Muscle layer of duodenum (tissue), 2 donors: Measurements from ENCODE around the gene RNF123.

ENCODE experiments used
- H3K27ac ChIP-seq: one replicate; pipeline ENCODE4 v1.7.0; 2013; ENCODE audit warnings: mild to moderate bottlenecking, low read length
- H3K27me3 ChIP-seq: one replicate; pipeline ENCODE4 v1.7.0; 2013; ENCODE audit warnings: low read depth, mild to moderate bottlenecking, control low read depth, low read length
- H3K36me3 ChIP-seq, 2 donors: one replicate each; pipeline ENCODE4 v1.7.0; 2013; ENCODE audit warnings: low read length in 2 of 2, control low read depth in 1 of 2, mild to moderate bottlenecking in 1 of 2; ENCODE audit not compliant: insufficient read depth in 2 of 2, control insufficient read depth in 1 of 2
- H3K4me1 ChIP-seq, 2 donors: one replicate each; pipeline ENCODE4 v1.7.0; 2013; ENCODE audit warnings: low read length in 2 of 2, mild to moderate bottlenecking in 2 of 2, control low read depth in 1 of 2, moderate library complexity in 1 of 2; ENCODE audit not compliant: insufficient read depth in 2 of 2, control insufficient read depth in 1 of 2
- H3K4me3 ChIP-seq, 2 donors: one replicate each; pipeline ENCODE4 v1.7.0; 2013; ENCODE audit warnings: low read length in 2 of 2, low read depth in 1 of 2, mild to moderate bottlenecking in 1 of 2
- H3K9me3 ChIP-seq, 2 donors: one replicate each; pipeline ENCODE4 v1.7.0; 2013; ENCODE audit warnings: low read length in 2 of 2, control low read depth in 1 of 2, mild to moderate bottlenecking in 1 of 2; ENCODE audit not compliant: control insufficient read depth in 1 of 2
- donor health status: healthy.

RNF123 gene

DNA sequence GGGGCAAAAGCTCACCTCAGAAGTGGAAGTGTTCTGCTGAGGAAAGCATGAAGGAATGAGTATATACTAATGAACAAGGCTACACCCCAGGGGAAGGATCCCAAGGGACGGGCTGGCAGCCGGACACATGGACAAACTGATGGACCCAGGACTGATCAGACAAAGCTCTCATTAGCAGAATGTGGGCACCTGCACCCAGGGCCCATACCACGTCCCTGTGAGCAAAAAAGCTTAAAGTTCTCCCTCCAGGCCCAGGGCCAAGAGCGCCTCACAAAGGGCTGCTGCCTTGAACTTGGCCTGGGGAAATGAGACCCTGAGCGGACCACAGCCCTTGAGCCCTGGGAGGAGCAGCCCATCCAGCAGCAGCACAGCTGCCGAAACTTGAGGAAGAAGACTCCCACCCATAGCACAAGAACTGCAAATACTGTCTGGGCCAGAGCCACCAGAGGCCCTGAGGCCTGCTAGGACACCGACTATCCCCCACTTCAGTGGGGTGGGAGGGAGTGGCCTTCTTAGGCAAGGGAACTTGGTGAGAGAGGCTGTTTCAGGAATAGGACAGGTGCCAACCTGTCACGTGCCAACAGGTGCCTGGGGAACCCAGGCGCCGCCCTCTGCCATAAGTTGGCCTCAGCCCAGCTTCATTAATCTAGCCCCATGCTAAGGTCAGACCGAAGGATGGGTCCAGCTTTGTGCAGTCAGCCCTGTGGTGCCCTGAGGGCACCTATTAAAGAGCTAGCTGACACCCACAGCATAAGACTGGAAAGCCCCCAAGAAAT, 36.7 kb downstream of the RNF123 start:
- Histone ChIP-seq H3K4me3 (no peak overlapping the region), H3K36me3 (peaks cover 29 to 43% of the 10 kb centered on the region in 2 donors), H3K27me3 (no peaks in the 10 kb centered on the region), H3K4me1 (peaks cover 3 to 20% of the 10 kb centered on the region in 2 donors), H3K27ac (no peak overlapping the region), H3K9me3 (no peaks in the 10 kb centered on the region)

DNA sequence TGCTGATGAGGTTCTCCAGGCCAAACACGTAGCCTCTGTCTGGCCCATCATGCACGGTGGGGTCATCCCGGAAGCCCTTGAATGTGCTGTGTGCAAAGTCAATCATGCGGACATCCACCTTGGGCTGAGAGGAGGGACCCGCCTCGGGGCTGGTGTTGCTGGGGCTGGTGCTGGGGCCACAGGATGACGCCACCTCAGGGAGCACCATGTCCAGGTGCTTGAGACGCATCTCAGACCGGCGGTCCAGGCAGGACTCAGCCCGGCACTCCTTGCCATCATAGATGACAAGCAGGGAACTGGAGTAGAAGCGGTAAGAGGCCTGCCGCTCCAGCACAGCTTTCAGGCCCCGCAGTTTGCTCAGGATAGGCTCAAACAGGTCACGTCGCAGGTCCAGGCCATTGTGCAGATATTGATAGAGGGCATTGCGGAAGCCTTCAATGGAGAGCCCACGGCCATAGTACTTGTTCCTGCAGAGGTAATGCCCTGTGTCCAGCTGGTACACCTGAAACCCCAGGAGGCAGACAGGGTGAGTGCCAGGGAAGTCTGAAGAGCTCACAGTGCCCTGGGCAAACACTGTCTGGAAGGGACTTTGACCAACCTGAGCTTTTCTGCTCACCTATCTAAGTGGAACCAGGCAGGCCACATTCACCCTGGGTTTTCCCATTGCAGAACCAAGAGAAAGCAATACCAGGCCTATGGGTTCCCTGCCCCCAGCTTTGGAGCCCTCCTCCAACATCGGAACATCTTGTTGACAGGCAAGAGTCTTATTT, 38.0 kb downstream of the RNF123 start:
- no peaks in the 10 kb centered on the region for H3K9me3 ChIP-seq
- H3K4me3 ChIP-seq: no peak overlapping the region
- H3K27ac ChIP-seq: no peak overlapping the region
- peaks cover 25 to 41% of the 10 kb centered on the region in 2 donors for H3K36me3 ChIP-seq
- no peaks in the 10 kb centered on the region for H3K27me3 ChIP-seq
- H3K4me1 ChIP-seq: peaks cover 3 to 16% of the 10 kb centered on the region in 2 donors

DNA sequence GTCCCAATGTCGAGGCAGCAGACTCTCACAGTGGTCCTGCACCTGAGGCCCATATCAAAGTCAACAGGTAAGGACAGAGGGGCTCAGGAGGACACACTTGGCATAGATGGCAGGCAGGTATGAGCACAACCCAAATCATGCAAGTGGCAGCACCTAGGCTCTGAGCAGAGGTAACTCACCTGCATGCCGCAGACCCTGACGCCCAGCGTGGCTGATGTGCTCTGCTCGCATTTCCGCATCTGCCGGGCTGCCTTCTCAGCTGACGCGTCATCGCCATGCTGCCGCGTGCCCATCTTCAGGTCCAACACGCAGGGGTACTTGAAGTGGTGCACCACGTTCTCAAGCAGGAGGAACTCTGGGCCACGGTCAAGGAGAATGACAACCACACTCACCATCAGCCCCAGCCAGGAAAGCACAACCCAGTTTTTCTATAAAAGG, 38.6 kb downstream of the RNF123 start:
- H3K4me3 ChIP-seq: no peak overlapping the region
- H3K9me3 ChIP-seq: no peaks in the 10 kb centered on the region
- H3K27me3 ChIP-seq: no peaks in the 10 kb centered on the region
- H3K36me3 ChIP-seq: peaks cover 31 to 47% of the 10 kb centered on the region in 2 donors
- peaks cover 3 to 10% of the 10 kb centered on the region in 2 donors for H3K4me1 ChIP-seq
- H3K27ac ChIP-seq: no peak overlapping the region

DNA sequence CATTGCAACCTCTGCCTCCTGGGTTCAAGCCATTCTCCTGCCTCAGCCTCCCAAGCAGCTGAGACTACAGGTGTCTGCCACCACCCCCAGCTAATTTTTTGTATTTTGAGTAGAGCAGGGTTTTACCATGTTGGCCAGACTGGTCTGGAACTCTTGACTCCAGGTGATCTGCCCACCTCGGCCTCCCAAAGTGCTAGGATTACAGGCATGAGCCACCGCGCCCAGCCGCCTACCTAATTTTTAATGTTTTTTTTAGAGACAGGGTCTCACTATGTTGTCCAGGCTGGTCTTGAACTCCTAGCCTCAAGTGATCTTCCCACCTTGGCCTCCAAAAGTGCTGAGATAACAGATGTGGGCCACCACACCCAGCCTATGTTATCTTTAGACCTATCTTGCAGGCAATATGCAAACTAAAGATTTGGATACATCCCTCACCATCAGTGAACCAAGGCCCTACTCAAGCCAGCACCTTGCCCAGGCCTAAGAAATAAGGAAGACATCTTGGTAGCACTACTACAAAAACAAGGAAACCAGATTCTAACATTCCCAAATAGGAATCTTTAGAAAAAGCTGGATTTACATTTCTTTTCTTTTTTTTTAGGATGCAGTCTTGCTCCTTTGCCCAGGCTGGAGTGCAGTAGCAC, 40.7 kb downstream of the RNF123 start:
- peaks cover 39 to 63% of the 10 kb centered on the region in 2 donors for H3K36me3 ChIP-seq
- H3K27ac ChIP-seq: no peak overlapping the region
- no peaks in the 10 kb centered on the region for H3K27me3 ChIP-seq
- H3K4me1 ChIP-seq: no peaks in the 10 kb centered on the region
- no peak overlapping the region for H3K4me3 ChIP-seq
- no peaks in the 10 kb centered on the region for H3K9me3 ChIP-seq

DNA sequence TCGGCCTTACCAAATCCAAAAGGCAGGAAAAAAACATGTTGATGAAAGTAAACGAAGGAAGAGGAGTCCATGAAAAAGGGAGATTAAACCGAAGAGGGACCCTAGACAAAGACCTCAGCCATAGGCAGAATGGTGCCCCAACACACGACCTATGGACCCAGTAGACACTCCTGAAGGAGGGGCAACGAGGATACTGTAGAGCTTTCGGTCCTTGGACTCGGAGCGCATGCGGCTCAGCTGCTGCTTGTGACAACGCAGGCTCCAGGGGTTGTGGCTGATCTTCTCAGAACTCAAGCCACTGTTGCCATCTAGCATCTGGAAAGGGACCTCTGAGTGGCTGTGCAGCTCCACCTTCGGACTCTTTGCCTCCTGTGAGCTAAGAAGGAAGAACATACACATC, 43.2 kb downstream of the RNF123 start:
- Histone ChIP-seq H3K36me3 (peaks cover 37 to 56% of the 10 kb centered on the region in 2 donors), H3K9me3 (no peaks in the 10 kb centered on the region), H3K4me3 (no peak overlapping the region), H3K27me3 (no peaks in the 10 kb centered on the region), H3K4me1 (no peaks in the 10 kb centered on the region), H3K27ac (no peak overlapping the region)

DNA sequence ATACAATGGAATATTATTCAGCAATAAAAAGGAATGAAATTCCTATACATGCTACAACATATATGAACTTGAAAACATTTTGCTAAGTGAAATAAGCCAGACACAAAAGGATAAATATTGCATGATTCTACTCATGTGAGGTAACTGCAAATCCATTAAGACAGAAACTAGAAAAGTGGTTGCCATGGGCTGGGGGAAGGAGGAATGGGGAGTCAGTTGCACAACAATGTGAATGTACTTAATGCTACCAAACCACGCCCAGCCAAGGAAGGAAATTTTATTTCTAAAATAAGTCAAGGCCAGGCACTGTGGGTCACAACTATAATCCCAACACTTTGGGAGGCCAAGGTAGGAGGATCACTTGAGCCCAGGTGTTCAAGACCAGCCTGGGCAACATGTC, 44.2 kb downstream of the RNF123 start:
- Histone ChIP-seq H3K27me3 (no peaks in the 10 kb centered on the region), H3K4me3 (no peak overlapping the region), H3K9me3 (no peaks in the 10 kb centered on the region), H3K27ac (no peak overlapping the region), H3K36me3 (peaks cover 40 to 52% of the 10 kb centered on the region in 2 donors), H3K4me1 (no peaks in the 10 kb centered on the region)

DNA sequence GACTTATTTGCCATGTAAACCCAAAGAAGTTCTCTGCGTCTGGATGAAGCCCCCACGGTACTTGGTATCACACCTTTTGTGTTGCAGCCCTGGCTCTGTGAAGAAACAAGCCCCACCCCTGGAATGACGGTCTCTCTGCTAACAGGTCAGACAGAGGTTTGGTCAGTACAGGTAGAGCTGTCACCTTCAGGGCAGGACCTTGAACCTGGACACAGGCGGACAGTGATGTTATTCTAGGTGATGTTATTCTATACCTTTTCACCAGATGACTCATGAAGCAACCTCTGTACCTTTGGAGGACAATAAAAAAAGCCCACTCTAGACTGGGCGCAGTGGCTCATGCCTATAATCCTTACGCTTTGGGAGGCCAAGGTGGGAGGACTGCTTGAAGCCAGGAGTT, 45.4 kb downstream of the RNF123 start:
- Histone ChIP-seq H3K4me3 (no peak overlapping the region), H3K36me3 (peaks cover 45 to 52% of the 10 kb centered on the region in 2 donors), H3K27ac (no peak overlapping the region), H3K4me1 (no peaks in the 10 kb centered on the region), H3K27me3 (no peaks in the 10 kb centered on the region), H3K9me3 (no peaks in the 10 kb centered on the region)

DNA sequence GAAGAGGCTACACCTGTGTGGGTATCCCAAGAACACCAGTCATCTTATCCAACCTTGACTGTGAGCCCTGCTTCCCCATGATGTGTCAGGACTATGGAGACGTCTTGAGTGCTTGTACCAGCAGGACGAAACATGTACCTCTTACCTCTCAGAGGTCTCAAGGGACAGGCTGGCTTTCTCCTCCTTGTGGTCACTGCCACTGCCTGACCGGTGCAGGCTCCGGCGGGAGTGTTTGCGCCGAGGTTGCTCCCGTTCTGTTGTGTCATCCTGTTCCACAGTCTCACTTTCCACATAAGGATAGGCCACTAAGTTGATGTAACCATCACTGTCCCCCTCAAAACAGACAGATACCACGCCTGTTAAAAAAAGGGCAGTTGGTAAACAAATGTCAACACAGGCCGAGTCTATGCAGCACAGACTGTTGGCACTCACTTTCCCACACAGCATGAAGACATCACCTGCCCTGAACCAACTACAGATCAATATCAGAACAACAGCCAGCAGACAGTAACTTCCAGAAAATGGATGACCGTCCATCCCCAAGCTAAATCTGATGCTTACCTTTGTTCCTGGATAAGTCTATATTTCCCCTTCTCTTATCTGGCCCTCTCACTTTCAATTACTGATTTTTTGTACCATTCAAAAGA, 48.8 kb downstream of the RNF123 start:
- no peaks in the 10 kb centered on the region for H3K27me3 ChIP-seq
- no peak overlapping the region for H3K4me3 ChIP-seq
- H3K4me1 ChIP-seq: no peaks in the 10 kb centered on the region
- no peak overlapping the region for H3K27ac ChIP-seq
- no peaks in the 10 kb centered on the region for H3K9me3 ChIP-seq
- peaks cover 35 to 38% of the 10 kb centered on the region in 2 donors for H3K36me3 ChIP-seq

DNA sequence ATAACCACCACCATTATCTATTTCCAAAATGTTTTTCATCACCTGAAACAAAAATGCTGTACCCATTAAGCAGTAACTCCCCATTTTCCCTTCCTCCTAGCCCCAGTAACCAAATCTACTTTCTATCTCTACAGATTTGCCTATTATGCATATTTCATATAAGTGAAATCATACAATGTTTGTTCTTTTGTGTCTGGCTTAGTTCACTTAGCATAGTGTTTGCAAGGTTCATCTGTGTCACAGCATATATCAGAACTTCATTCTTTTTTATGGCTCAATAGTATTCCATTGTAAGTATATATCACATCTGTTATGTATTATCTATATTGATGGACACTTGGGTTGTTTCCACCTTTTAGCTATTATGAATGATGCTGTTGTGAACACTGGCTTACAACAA, 51.1 kb downstream of the RNF123 start:
- H3K36me3 ChIP-seq: peaks cover 19 to 29% of the 10 kb centered on the region in 2 donors
- no peaks in the 10 kb centered on the region for H3K4me1 ChIP-seq
- H3K9me3 ChIP-seq: no peaks in the 10 kb centered on the region

DNA sequence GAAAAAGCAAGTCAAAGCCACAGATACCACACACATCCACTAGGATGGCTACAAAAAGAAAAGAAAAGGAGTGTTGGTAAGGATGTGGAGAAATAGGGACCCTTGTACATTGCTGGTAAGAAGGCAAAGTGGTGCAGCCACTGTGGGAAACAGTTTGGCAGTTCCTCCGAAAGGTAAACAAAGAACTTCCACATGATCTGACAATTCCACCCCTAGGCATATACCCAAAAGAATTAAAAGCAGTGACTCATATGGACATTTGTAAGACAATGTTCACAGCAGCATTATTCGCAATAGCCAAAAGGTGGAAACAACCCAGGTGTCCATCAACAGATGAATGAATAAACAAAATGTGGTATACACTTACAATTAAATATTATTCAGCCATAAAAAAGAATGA, 56.6 kb downstream of the RNF123 start:
- H3K4me3 ChIP-seq: no peak overlapping the region
- H3K27me3 ChIP-seq: no peaks in the 10 kb centered on the region
- H3K36me3 ChIP-seq: peaks cover 11 to 14% of the 10 kb centered on the region in 2 donors
- no peak overlapping the region for H3K27ac ChIP-seq
- peaks cover 0 to 7% of the 10 kb centered on the region in 2 donors for H3K4me1 ChIP-seq
- H3K9me3 ChIP-seq: no peaks in the 10 kb centered on the region

More for the DNA sequence above, 51.1 kb downstream of the RNF123 start:
- no peaks in the 10 kb centered on the region for H3K27me3 ChIP-seq
- H3K27ac ChIP-seq: no peak overlapping the region
- H3K4me3 ChIP-seq: no peak overlapping the region
